HG03066 (cell line): ENCODE data around the gene GOLGA6L2.
"Not testable (repeated sequence)": the region's sequence is repeated elsewhere in the genome, so short reads cannot be mapped to it uniquely, and the experiment has no call there.

Source experiments
- ATAC-seq: cut with Tn5 transposase; IDR thresholded peaks from one replicate; pipeline ENCODE4 v1.9.1; 2021; ENCODE audit warnings: low read depth; ENCODE audit not compliant: unreplicated experiment

Gene GOLGA6L2

GRCh38 chr15:23447107-23447500, at the start of gene GOLGA6L2:
GOLGA6L2 (minus strand) TSS chr15:23447243; CDS start chr15:23447181, 62 bp downstream.
- ATAC-seq, result no peak

- ATAC-seq, result no peak
Observed at GRCh38 chr15:23484870-23485269, 37.8 kb upstream of the GOLGA6L2 start.

GRCh38 chr15:23483821-23484299, 36.8 kb upstream of the GOLGA6L2 start:
- ATAC-seq, result no peak

- no peak for ATAC-seq
Observed at GRCh38 chr15:23482764-23483489, 35.9 kb upstream of the GOLGA6L2 start.

GRCh38 chr15:23482228-23482627, 35.2 kb upstream of the GOLGA6L2 start:
- ATAC-seq, result no peak

- ATAC-seq, result no peak
Observed at GRCh38 chr15:23477920-23478319, 30.9 kb upstream of the GOLGA6L2 start.

- no peak for ATAC-seq
Observed at GRCh38 chr15:23472678-23473077, 25.6 kb upstream of the GOLGA6L2 start.

- ATAC-seq, result no peak
Observed at GRCh38 chr15:23472033-23472432, 25.0 kb upstream of the GOLGA6L2 start.

GRCh38 chr15:23467110-23467600, 20.1 kb upstream of the GOLGA6L2 start:
- ATAC-seq, result no peak

- ATAC-seq, result no peak
Observed at GRCh38 chr15:23457890-23458289, 10.8 kb upstream of the GOLGA6L2 start.

- no peak for ATAC-seq
Observed at GRCh38 chr15:23446215-23447106, 582 bp downstream of the GOLGA6L2 start.

GRCh38 chr15:23444269-23444668, 2.8 kb downstream of the GOLGA6L2 start:
- ATAC-seq, result no peak

GRCh38 chr15:23441204-23441603, 5.8 kb downstream of the GOLGA6L2 start:
- ATAC-seq, result no peak

- no peak for ATAC-seq
Observed at GRCh38 chr15:23440596-23440995, 6.4 kb downstream of the GOLGA6L2 start.

GRCh38 chr15:23439513-23439912, 7.5 kb downstream of the GOLGA6L2 start:
- ATAC-seq, result no peak

GRCh38 chr15:23438816-23439466, 8.1 kb downstream of the GOLGA6L2 start:
- no peak for ATAC-seq

- ATAC-seq, result no peak
Observed at GRCh38 chr15:23437673-23438072, 9.4 kb downstream of the GOLGA6L2 start.

GRCh38 chr15:23437146-23437545, 9.9 kb downstream of the GOLGA6L2 start:
- ATAC-seq, result no peak

- no peak for ATAC-seq
Observed at GRCh38 chr15:23436421-23436820, 10.6 kb downstream of the GOLGA6L2 start.

- ATAC-seq, result not testable (repeated sequence)
Observed at GRCh38 chr15:23434699-23435098, 12.3 kb downstream of the GOLGA6L2 start.

GRCh38 chr15:23425327-23425726, 21.7 kb downstream of the GOLGA6L2 start:
- not testable (repeated sequence) for ATAC-seq
